ENCODE results near the gene SPRN. TPM values are rescaled to one million over a fixed set of nuclear protein-coding genes. Genes with fewer than 3 reads are reported as not detected.
A peak's percentile ranks its signal among the peaks of the same experiment; 100 is the strongest.
"Not testable (repeated sequence)": the region's sequence is repeated elsewhere in the genome, so short reads cannot be mapped to it uniquely, and the experiment has no call there.

Gene SPRN
- total RNA-seq, 2 donors from 2014 or later, result not detected

- Mint-ChIP-seq H3K9me3 (no peaks in the 10 kb centered on the region), H3K4me3 (peak overlapping the region; percentile 85 to 87), H3K27ac (peak overlapping the region; percentile 88), H3K4me1 (ENCODE audit: low read depth) (peaks cover 44% of the 10 kb centered on the region), H3K36me3 (ENCODE audit: insufficient read depth in 2 of 2) (peaks cover 0 to 3% of the 10 kb centered on the region in 2 donors), H3K27me3 (ENCODE audit: low read depth) (no peaks in the 10 kb centered on the region)
- DNase-seq (peak; percentile 42 to 45), ATAC-seq (replicated peaks in 1 of 2) (peak; percentile 45 to 58)
Measured at GRCh38 chr10:133388973-133389818, 35.2 kb downstream of the SPRN start.

GRCh38 chr10:133388236-133388972, 36.0 kb downstream of the SPRN start:
- peak overlapping the region; percentile 88 for H3K27ac Mint-ChIP-seq

GRCh38 chr10:133386951-133387350, 37.5 kb downstream of the SPRN start:
- H3K36me3 Mint-ChIP-seq (ENCODE audit: insufficient read depth in 2 of 2); H3K27ac Mint-ChIP-seq; H3K27me3 Mint-ChIP-seq (ENCODE audit: low read depth); DNase-seq; ATAC-seq (replicated peaks in 1 of 2); H3K9me3 Mint-ChIP-seq; H3K4me3 Mint-ChIP-seq: not testable (repeated sequence)
- peaks cover 36% of the 10 kb centered on the region for H3K4me1 Mint-ChIP-seq (ENCODE audit: low read depth)

More at GRCh38 chr10:133388236-133388972, 36.0 kb downstream of the SPRN start:
- peaks cover 41% of the 10 kb centered on the region for H3K4me1 Mint-ChIP-seq (ENCODE audit: low read depth)
- no peak for ATAC-seq (replicated peaks in 1 of 2)
- H3K4me3 Mint-ChIP-seq, result peak overlapping the region; percentile 85 to 87
- no peaks in the 10 kb centered on the region for H3K9me3 Mint-ChIP-seq
- H3K36me3 Mint-ChIP-seq (ENCODE audit: insufficient read depth in 2 of 2), result peaks cover 0 to 3% of the 10 kb centered on the region in 2 donors
- no peaks in the 10 kb centered on the region for H3K27me3 Mint-ChIP-seq (ENCODE audit: low read depth)
- DNase-seq, result no peak

- H3K9me3 Mint-ChIP-seq, result no peaks in the 10 kb centered on the region
- DNase-seq, result no peak
- H3K27me3 Mint-ChIP-seq (ENCODE audit: low read depth), result no peaks in the 10 kb centered on the region
- H3K27ac Mint-ChIP-seq, result no peak overlapping the region
- peaks cover 18% of the 10 kb centered on the region for H3K4me1 Mint-ChIP-seq (ENCODE audit: low read depth)
- no peaks in the 10 kb centered on the region for H3K36me3 Mint-ChIP-seq (ENCODE audit: insufficient read depth in 2 of 2)
- H3K4me3 Mint-ChIP-seq, result no peak overlapping the region
- no peak for ATAC-seq (replicated peaks in 1 of 2)
Measured at GRCh38 chr10:133385214-133385613, 39.2 kb downstream of the SPRN start.

- Mint-ChIP-seq H3K4me1 (ENCODE audit: low read depth) (peaks cover 11% of the 10 kb centered on the region), H3K27ac (no peak overlapping the region), H3K4me3 (no peak overlapping the region), H3K9me3 (no peaks in the 10 kb centered on the region), H3K27me3 (ENCODE audit: low read depth) (no peaks in the 10 kb centered on the region), H3K36me3 (ENCODE audit: insufficient read depth in 2 of 2) (no peaks in the 10 kb centered on the region)
- no peak for ATAC-seq (replicated peaks in 1 of 2)
- no peak for DNase-seq
Measured at GRCh38 chr10:133384071-133384470, 40.4 kb downstream of the SPRN start.

- ATAC-seq (replicated peaks in 1 of 2), result no peak
- no peak overlapping the region for H3K27ac Mint-ChIP-seq
- no peak overlapping the region for H3K4me3 Mint-ChIP-seq
- DNase-seq, result no peak
- H3K27me3 Mint-ChIP-seq (ENCODE audit: low read depth), result no peaks in the 10 kb centered on the region
- peaks cover 6% of the 10 kb centered on the region for H3K4me1 Mint-ChIP-seq (ENCODE audit: low read depth)
- no peaks in the 10 kb centered on the region for H3K9me3 Mint-ChIP-seq
- H3K36me3 Mint-ChIP-seq (ENCODE audit: insufficient read depth in 2 of 2), result no peaks in the 10 kb centered on the region
Measured at GRCh38 chr10:133383551-133383950, 40.9 kb downstream of the SPRN start.

- Mint-ChIP-seq H3K9me3 (no peaks in the 10 kb centered on the region), H3K27ac (no peak overlapping the region), H3K4me1 (ENCODE audit: low read depth) (no peaks in the 10 kb centered on the region), H3K27me3 (ENCODE audit: low read depth) (no peaks in the 10 kb centered on the region), H3K36me3 (ENCODE audit: insufficient read depth in 2 of 2) (no peaks in the 10 kb centered on the region), H3K4me3 (no peak overlapping the region)
- ATAC-seq (replicated peaks in 1 of 2), result no peak
- DNase-seq, result no peak
Measured at GRCh38 chr10:133381036-133381435, 43.4 kb downstream of the SPRN start.

GRCh38 chr10:133379801-133380666, 44.4 kb downstream of the SPRN start:
- no peaks in the 10 kb centered on the region for H3K36me3 Mint-ChIP-seq (ENCODE audit: insufficient read depth in 2 of 2)
- DNase-seq, result no peak
- H3K4me1 Mint-ChIP-seq (ENCODE audit: low read depth), result no peaks in the 10 kb centered on the region
- H3K27ac Mint-ChIP-seq, result no peak overlapping the region
- no peaks in the 10 kb centered on the region for H3K27me3 Mint-ChIP-seq (ENCODE audit: low read depth)
- no peaks in the 10 kb centered on the region for H3K9me3 Mint-ChIP-seq
- H3K4me3 Mint-ChIP-seq, result peak overlapping the region; percentile 74 to 85
- no peak for ATAC-seq (replicated peaks in 1 of 2)

- H3K9me3 Mint-ChIP-seq, result no peaks in the 10 kb centered on the region
- no peaks in the 10 kb centered on the region for H3K36me3 Mint-ChIP-seq (ENCODE audit: insufficient read depth in 2 of 2)
- H3K27ac Mint-ChIP-seq, result no peak within 1 kb of the TSS
- peak; percentile 70 to 71 for ATAC-seq (replicated peaks in 1 of 2)
- DNase-seq, result peak; percentile 75 to 77
- H3K4me3 Mint-ChIP-seq, result peak within 1 kb of the TSS; percentile 81 to 88
- H3K27me3 Mint-ChIP-seq (ENCODE audit: low read depth), result no peaks in the 10 kb centered on the region
- no peaks in the 10 kb centered on the region for H3K4me1 Mint-ChIP-seq (ENCODE audit: low read depth)
Measured at GRCh38 chr10:133379152-133379800, 45.1 kb downstream of the SPRN start, which contains the start of gene PAOX. Gene PAOX, plus strand, starts transcription at chr10:133379262. Its CDS starts 55 bp downstream, at chr10:133379317.

GRCh38 chr10:133378251-133379096, 46.0 kb downstream of the SPRN start:
- ATAC-seq (replicated peaks in 1 of 2), result peak; percentile 69 to 77
- Mint-ChIP-seq H3K27ac (no peak overlapping the region), H3K4me1 (ENCODE audit: low read depth) (peaks cover 6% of the 10 kb centered on the region), H3K4me3 (peak overlapping the region; percentile 81 to 88), H3K36me3 (ENCODE audit: insufficient read depth in 2 of 2) (no peaks in the 10 kb centered on the region), H3K27me3 (ENCODE audit: low read depth) (no peaks in the 10 kb centered on the region), H3K9me3 (no peaks in the 10 kb centered on the region)
- DNase-seq, result peak; percentile 64 to 65

- DNase-seq (no peak), ATAC-seq (replicated peaks in 1 of 2) (no peak)
- peak overlapping the region; percentile 81 to 88 for H3K4me3 Mint-ChIP-seq
- peaks cover 6% of the 10 kb centered on the region for H3K4me1 Mint-ChIP-seq (ENCODE audit: low read depth)
- peaks cover 0 to 2% of the 10 kb centered on the region in 2 donors for H3K36me3 Mint-ChIP-seq (ENCODE audit: insufficient read depth in 2 of 2)
- no peak overlapping the region for H3K27ac Mint-ChIP-seq
- no peaks in the 10 kb centered on the region for H3K9me3 Mint-ChIP-seq
- H3K27me3 Mint-ChIP-seq (ENCODE audit: low read depth), result no peaks in the 10 kb centered on the region
Measured at GRCh38 chr10:133377818-133378250, 46.6 kb downstream of the SPRN start.

Data from activated T-cell treated with anti-CD3 and anti-CD28 coated beads, Interleukin-2, amount 50 U/mL, for 72 hours (primary cell).